ELF-1 (cell line): Measurements from ENCODE around the gene ANKIB1.
"Not testable (repeated sequence)": the region's sequence is repeated elsewhere in the genome, so short reads cannot be mapped to it uniquely, and the experiment has no call there.

ENCODE experiments used
- DNase-seq: peaks from one replicate; pipeline ENCODE4 v3.0.0-alpha.2; 2016; ENCODE audit warnings: low read depth, low spot score

ANKIB1 gene

DNA sequence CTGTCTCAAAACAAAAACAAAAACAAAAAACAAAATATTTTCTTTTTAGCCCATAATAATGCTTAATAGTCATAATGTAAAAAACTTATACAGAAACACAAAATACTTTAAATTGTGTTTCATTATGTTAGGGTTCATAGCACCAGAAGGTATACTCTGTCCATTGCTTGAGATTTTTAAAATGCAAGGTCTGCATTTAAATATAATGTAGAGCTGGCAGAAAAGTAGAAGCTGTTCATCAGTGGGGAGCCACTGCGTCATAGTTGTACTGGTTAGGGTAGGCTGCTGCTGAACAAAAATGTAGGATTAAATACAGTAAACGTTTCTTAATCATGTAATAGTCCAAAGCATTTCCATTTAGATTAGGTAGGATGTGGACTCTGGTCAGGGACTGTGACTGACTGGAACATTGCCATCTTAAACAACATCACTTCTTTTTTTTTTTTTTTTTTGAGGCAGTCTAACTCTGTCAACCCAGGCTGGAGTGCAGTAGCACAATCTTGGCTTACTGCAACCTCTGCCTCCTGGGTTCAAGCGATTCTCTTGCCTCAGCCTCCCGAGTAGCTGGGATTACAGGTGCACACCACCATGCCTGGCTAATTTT is 85.2 kb downstream of the ANKIB1 start:
- DNase-seq: no peak

DNA sequence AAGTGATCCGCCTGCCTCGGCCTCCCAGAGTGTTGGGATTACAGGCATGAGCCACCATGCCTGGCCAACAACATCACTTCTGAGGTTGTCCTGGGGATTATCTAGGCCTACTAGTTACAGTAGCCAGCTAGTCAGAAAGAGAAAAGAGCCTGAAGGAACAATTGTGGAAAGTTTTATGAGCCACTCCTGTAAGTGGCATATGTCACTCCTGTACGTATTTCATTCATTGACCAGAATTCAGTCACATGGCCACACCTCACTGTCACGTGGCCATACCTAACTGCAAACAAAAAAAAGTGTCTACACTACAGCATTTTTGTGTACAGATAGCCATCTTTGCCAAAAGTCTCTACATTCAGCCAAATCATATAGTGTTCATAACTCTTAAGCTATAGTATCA is 85.7 kb downstream of the ANKIB1 start:
- no peak for DNase-seq

DNA sequence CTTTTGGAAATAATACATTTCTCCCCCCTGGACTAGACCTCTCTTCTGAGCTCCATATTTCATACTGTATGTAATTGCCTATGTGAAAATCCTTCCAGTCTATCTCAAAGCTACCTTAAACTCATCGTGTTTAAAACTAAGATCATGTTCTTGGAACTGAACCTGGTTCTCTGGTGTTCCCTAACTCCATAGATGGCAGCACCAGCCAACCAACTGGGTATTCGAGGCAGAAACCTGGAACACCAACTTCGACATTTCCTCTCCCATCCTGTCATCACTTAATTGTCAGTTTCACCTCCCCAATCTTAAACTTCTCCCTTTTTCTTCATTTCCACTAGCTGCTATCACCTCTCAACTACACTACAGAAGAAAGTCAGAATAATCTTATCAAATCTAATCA is 87.0 kb downstream of the ANKIB1 start:
- no peak for DNase-seq

DNA sequence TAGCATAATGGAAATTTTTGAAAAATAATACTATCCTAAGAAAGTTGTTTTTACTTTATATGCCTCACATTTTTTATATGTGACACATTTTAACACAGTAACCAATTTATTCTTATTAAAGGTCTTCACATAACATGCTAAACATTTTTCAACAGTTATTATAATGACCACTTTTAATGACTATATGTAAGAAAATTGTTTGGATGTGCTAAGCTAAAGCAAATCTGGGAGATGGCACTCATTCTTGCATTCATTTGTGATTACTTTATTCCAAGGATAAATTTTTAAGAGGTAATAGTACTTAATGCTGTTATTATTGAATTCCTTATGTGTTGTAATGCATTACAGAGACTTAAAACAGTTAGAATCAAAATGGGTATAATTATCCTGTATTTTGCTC is 88.1 kb downstream of the ANKIB1 start:
- DNase-seq: no peak

DNA sequence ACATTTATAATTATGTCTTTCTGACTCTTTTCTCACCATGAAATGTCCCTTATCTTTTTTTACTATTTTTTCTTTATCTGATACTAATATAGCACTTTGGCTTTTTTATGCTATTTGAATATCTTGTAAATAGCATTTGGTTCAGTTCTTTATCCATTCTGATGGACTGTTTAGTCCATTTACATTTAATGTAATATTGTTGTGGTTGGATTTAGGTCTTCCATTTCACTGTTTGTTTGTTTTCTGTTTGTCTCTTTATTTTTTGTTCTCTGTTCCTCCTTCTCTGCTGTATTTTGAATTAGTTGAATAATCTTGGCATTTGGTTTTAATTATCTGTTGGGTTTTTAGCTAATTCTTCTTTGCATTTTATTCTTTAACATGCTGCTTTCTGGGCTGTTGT is 89.8 kb downstream of the ANKIB1 start:
- no peak for DNase-seq

DNA sequence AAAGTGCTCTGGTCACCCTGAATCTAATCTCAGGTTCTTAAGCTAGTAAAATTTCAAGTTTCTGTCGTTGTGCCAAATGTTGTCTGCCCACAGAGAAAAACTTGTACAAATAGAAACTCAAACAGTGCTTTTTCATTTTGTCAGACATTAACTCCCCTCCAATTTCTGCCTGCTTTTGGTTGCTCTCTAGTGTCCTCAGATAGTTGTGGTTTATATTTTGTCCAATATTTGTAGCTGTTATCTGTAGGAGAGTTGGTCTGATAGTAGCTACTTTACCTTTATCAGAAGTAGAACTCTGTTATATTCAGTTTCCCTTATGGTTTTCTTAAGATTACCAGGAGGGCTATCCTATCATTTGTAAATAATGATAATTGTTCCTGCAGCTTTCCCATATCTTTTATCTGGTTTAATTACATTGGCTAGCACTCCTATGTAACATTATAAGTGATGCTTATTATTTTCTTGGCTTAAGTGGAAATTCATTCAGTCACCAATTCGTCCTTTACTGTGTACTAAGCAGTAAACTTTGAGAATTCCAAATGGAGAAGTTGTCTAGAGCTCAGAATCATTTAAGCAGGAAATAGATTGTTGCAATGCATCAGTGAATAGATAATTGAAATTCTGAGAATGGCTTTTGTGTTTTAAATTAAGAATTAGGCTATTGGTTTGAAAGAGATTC is 91.0 kb downstream of the ANKIB1 start:
- no peak for DNase-seq

DNA sequence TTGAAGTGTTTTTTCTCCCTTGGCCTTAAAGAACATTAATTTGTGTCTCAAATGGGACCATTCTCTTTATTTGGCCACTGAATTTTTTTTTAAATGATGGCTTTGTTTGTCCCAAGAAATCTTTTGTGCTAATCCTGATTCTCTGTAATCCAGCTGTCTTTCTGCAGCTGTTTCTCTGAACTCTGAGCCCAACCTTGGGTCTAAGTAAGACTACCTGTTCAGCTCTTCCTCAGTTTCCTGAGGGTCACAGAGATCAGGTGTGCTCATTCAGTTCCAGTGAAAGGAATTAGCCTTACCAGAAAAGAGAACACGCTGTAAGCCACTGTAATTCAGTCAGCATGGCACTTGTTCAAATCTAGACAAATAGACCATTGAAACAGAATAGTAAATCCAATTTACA is 94.2 kb downstream of the ANKIB1 start:
- no peak for DNase-seq

DNA sequence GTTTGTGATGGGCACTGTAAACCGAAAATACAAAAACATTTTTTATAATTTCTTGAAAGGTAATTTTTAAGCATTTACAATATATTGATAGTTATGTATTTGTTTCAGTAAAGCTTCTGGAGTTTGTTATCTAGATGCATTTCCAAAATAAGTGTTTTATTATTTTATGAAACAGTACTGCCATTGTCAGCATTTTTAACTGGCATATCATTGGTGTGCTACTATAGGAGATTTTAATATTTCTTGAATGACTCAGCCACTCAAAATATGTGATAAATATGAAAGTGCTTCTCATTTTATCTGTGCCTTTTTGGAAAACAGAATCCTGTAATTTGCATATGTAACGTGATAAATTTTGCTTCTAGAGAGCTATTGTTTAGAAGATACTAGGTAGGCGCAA is 97.9 kb downstream of the ANKIB1 start:
- DNase-seq: no peak

DNA sequence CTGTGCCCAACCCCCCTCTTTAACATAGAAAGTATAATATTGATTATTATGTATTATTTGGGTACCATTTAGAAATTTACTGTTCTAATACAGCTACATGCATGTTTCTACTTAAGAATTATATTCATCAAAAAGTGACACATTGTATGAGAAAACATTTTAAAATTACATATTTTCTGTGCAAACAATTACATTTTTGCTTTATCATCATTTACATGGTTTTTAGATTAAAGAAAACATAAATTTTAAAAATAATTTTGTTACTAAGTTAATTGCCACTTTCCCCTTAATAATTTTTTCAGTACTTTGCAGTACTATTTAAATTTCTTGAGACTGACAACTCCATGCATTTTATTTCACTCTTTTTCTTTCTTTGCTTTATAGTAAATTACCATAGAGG is 106.2 kb downstream of the ANKIB1 start:
- DNase-seq: no peak

DNA sequence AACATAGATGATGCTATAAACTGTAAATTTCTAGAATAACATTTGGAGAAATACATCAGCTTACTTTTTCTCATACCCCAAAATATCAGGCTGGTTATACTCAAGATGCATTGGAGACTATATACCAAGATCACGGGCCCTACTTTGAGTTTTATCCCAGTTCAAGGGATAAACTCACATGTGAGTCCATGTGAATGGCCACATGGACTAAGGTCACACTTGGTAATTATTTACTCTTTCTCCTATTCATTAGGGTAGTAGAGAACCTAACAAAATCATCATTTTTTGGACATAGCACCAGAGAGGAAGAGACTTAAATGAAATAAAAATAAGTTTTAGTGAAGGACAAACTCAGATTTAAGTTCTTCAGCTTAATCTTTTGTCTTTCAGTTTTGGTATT is 108.4 kb downstream of the ANKIB1 start:
- no peak for DNase-seq

DNA sequence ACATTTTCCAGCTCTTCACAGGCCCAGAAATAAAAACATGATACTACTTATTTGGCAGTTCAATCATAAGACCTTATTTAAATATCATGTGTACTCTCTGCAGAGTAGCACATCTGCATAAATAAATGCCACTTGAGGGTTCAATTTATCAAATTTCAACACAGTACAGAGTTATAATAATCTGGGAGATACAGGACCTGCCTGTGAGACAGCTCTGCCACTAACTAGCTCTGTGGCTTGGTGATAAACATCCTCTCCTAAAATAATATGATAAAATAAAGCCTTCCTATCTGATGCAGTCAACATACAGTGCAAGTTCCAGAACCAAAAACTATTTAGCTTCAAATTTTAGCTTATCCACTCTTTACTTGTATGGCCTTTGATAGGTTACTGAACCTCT is 110.6 kb downstream of the ANKIB1 start:
- no peak for DNase-seq

DNA sequence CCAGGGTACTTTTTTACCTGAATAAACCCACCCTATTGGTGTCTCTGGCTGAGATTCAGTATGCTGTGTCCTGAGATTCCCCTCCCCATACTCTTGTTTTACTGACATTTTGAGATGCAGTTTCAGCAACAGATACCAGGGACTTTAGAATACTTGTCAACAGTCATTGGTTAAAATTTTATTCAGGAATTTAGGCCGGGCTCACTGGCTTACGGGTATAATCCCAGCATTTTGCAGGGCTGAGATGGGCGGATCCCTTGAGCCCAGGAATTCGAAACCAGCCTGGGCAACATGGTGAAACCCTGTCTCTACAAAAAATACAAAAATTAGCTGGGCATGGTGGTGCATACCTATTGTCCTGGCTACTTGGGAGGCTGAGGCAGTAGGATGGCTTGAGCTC is 111.5 kb downstream of the ANKIB1 start:
- no peak for DNase-seq

DNA sequence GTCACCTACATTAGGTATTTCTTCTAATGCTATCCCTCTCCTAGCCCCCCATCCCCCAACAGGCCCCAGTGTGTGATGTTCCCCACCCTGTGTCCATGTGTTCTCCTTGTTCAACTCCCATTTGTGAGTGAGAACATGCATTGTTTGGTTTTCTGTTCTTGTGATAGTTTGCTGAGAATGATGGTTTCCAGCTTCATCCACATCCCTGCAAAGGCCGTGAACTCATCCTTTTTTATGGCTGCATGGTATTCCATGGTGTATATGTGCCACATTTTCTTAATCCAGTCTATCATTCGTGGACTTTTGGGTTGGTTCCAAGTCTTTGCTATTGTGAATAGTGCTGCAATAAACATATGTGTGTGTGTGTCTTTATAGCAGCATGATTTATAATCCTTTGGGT is 113.4 kb downstream of the ANKIB1 start:
- DNase-seq: not testable (repeated sequence)

DNA sequence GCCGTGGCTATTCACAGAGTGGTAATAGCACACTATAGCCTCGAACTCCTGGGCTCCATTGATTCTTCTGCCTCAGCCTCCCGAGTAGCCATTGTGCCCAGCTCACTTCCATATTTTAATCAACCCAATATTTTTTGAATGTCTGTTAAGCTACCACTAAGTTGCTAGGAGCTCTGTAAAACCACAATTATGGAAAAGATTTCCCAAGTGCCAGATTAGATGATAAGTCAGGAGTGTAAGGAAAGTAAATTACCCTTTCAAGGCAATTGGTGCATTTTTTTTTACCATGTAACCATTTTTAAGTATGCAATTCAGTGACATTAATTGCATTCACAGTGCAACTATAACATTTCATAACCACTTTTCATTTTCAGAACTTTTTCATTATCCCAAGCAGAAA is 114.0 kb downstream of the ANKIB1 start:
- no peak for DNase-seq

DNA sequence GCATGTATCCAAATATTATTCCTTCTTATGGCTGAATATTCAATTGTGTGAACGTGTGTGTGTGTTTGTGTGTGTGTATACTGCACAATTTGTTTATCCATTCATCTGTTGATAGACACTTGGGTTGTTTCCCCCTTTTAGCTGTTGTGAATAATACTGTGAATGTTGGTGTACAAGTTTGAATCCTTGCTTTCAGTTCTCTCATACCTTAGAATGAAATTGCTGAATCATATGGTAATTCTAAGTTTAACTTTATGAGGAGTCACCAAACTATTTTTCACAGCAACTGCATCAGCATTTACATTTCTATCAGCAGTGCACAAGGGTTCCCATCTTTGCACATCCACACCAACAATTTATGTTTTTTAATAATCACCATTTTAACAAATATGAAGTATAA is 114.6 kb downstream of the ANKIB1 start:
- no peak for DNase-seq

DNA sequence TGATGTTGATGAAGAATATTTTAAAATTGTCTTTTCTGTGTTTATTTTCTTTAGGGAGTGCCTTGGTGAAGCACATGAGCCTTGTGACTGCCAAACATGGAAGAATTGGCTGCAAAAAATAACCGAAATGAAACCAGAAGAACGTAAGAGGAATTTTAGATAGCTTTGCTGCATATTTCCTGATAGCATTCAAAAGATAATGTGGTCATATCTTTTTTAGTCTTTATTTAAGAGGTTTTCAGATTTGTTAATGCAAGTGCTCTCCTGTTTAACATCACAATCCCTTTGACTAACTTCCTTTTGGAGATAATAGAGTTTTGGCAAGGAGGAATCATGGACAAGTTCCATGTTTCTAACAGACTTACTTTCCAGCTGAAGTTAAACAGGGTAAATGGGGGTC is 116.4 kb downstream of the ANKIB1 start:
- no peak for DNase-seq

DNA sequence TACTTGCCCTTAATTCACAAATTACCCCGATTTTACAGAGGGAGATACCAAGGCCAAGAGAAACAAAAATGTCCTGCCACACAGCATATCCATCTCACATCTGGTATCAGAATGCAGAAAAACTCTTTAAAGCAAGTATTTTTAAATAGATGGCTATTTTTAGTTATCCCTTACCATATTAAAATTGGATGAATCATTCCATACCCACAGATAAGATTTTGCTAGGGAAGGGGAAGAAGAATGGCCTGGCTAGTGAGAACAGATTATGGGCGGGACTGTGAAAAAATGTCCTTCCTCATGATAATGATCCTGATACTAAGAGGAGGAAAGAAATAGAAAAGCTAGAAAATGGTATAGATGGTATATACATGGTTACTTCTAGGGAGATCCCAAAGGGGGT is 121.0 kb downstream of the ANKIB1 start:
- no peak for DNase-seq

DNA sequence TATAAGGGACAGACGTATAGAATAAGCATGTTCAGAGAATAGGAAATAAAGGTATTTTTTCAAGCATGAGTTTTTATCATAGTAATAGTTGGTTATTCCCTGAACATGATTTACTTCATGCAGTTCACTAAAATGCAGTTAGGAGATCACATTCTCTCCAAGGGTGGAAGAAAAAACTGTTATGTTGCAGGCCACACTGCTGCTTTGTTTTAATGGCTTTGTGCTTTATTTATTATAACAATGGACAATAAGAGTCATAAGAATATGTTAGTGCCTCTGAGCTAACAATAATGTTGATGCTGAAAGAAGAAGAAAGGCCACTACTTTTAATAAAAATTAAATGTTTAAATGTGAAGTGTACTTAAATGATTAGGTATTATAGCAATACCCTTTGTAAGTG is 123.0 kb downstream of the ANKIB1 start:
- DNase-seq: no peak

DNA sequence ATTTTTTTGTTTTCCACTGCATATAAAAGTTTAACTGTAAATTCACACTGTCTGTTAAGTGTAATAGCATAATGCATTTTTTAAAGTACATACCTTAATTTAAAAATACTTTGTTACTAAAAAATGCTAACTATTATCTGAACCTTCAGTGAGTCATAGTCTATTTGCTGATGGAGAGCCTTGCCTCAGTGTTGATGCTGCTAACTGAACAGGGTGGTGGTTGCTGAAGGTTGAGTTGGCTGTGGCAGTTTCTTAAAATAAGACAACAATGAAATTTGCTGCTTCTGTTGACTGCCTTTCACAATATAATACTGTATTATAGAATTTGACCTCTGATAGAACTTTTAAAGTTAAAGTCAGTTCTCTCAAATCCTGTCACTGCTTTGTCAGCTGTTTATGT is 129.2 kb downstream of the ANKIB1 start:
- no peak for DNase-seq

DNA sequence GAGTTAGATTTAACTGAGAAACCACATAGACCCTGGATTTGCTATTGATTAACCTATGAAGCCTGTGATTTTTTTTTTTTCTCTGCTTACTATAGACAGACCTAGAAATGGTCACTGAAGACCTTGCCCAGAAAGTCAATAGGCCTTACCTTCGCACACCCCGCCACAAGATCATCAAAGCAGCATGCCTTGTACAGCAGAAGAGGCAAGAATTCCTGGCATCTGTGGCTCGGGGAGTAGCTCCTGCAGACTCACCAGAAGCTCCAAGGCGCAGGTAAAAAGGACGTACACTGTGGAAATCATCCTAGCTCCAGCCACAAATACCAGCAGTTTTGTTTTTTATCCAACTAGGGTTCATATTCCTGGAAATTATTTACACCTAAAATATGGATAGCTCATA is 145.3 kb downstream of the ANKIB1 start:
- DNase-seq: peak; percentile 56

DNA sequence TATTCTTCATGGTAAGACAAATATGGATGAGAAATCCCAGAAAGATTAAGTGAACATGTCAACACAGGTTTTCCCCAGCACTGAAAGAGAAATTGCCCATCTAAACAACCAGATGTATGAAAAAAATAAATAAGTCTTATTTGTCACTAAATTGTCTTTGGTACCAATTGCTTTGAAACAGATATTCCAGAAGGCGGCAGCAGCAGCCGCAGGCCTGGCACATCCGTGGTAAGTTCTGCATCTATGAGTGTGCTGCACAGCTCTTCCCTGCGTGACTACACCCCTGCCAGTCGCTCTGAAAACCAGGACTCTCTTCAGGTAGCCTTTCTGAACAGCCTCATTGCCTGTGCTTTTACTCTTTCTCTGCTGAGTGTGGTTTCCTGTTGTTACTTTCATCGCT is 151.8 kb downstream of the ANKIB1 start:
- DNase-seq: no peak

DNA sequence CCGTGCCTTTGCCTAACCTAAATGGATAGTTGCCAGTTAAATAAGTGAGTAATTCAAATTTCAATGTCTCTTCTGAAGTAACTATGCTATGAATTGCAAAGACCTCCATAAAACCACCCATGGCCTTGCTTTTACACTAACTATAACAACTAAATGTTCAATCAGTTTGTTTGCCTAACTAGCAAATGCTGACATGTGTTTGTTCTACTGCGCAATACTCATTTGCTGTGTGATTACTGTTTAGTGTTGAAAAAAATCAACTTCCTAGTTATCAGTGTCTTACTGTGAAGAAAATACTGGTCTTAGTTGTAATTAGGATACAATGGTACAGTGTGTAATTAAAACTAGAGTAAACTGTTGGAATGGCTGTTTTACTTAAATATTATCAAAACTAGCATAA is 154.2 kb downstream of the ANKIB1 start:
- no peak for DNase-seq

DNA sequence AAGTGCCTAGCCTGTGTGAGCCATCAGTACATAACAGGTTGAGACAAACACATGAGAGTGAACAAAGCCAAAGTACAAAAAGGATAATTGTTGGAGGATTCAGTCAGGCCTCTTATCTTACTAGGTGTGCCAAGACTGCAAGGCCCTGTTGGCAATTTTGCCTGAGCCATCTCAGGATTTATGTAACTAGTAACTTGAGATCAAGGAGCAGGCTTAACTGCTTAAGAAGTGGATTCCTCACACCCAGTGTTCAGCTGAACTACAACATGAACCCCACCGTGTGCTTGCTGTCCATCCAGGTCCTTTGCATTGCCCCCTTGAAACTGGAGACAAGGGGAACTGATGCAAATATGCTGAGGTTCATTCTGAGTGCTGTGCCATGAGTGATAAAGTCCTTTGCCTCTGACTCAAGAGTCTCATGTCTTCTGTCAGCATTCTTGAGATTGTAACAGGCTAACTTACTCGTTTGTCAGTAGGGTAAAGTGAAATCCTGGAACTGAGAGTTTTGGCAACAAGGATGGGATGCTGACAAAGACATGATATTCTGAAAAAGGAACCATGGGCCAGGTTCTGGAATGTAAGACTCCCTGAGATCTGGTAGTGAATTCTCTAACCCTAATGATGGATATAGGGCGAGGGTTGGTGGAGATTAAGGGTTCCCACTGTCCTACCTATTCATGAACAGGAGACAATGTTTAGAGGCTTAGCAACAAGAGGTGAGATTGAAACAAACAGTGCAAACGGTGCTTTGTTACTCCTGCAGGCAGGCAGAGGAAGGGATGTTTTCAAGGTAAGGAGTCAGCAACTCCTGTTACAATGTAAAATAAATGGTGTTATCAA is 157.4 kb downstream of the ANKIB1 start:
- DNase-seq: no peak
